ENCODE results near the gene ICAM5.
A peak's percentile ranks its signal among the peaks of the same experiment; 100 is the strongest.
"Not testable (repeated sequence)": the region's sequence is repeated elsewhere in the genome, so short reads cannot be mapped to it uniquely, and the experiment has no call there.

The ICAM5 gene, protein sequence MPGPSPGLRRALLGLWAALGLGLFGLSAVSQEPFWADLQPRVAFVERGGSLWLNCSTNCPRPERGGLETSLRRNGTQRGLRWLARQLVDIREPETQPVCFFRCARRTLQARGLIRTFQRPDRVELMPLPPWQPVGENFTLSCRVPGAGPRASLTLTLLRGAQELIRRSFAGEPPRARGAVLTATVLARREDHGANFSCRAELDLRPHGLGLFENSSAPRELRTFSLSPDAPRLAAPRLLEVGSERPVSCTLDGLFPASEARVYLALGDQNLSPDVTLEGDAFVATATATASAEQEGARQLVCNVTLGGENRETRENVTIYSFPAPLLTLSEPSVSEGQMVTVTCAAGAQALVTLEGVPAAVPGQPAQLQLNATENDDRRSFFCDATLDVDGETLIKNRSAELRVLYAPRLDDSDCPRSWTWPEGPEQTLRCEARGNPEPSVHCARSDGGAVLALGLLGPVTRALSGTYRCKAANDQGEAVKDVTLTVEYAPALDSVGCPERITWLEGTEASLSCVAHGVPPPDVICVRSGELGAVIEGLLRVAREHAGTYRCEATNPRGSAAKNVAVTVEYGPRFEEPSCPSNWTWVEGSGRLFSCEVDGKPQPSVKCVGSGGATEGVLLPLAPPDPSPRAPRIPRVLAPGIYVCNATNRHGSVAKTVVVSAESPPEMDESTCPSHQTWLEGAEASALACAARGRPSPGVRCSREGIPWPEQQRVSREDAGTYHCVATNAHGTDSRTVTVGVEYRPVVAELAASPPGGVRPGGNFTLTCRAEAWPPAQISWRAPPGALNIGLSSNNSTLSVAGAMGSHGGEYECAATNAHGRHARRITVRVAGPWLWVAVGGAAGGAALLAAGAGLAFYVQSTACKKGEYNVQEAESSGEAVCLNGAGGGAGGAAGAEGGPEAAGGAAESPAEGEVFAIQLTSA

DNA sequence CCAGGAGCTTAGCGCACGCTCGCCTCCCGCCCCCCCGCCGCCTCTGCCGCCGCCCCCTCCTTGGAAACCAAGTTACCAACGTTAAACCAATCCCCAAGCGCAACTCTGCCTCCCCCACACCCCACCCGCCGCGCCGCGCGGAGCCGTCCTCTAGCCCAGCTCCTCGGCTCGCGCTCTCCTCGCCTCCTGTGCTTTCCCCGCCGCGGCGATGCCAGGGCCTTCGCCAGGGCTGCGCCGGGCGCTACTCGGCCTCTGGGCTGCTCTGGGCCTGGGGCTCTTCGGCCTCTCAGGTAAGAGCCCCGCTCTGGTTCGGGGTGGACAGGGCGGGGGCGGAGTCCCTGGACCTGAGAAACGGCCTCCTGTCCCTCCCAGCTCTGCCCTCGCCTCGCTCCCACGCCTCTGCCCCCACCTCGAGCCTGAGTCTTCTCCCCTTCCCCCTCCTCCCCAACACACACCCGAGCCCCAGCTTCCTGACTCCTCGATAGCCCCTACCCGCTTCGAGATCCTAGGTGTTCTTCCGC, at the start of gene ICAM5:
ICAM5 (plus strand) TSS at position 117 of the 521 bp plus-strand sequence; CDS start at position 209, 92 bp downstream.
- DNase-seq, result no peak

DNA sequence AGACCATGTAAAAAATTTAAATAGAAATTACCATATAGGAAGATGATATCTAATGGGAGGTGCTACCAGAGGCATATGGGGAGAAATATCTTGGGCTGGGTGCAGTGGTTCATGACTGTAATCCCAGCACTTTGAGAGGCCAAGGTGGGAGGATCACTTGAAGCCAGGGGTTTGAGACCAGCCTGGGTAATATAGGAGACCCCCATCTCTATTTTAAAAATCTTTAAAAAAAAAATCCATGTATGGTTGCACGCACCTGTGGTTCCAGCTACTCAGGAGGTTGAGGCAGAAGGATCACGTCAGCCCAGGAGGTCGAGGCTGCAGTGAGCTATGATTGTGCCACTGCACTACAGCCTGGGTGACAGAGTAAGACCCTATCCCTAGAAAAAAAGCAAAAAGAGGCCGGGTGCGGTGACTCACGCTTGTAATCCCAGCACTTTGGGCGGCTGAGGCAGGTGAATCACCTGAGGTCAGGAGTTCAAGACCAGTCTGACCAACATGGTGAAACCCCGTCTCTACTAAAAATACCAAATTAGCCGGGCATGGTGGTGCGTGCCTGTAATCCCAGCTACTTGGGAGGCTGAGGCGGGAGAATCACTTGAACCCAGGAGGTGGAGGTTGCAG, 47.8 kb upstream of the ICAM5 start:
- DNase-seq, result not testable (repeated sequence)

DNA sequence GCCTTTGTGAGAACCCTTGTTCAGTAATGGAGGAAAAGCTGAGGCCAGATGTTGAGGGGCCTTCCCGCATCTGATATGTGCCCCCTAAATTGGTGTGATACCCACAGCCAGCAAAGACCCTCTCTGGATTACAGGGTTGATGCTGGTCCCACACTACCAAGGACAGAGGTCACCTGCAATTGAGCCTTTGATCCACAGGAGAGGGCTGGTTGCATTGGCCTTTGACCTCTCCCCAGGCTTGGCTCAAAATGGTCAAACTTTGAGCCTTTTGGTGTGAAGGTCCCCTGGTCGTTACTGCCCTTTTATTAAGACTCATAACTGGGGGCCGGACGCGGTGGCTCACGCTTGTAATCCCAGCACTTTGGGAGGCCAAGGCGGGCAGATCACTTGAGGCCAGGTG, 46.1 kb upstream of the ICAM5 start:
- DNase-seq, result no peak

DNA sequence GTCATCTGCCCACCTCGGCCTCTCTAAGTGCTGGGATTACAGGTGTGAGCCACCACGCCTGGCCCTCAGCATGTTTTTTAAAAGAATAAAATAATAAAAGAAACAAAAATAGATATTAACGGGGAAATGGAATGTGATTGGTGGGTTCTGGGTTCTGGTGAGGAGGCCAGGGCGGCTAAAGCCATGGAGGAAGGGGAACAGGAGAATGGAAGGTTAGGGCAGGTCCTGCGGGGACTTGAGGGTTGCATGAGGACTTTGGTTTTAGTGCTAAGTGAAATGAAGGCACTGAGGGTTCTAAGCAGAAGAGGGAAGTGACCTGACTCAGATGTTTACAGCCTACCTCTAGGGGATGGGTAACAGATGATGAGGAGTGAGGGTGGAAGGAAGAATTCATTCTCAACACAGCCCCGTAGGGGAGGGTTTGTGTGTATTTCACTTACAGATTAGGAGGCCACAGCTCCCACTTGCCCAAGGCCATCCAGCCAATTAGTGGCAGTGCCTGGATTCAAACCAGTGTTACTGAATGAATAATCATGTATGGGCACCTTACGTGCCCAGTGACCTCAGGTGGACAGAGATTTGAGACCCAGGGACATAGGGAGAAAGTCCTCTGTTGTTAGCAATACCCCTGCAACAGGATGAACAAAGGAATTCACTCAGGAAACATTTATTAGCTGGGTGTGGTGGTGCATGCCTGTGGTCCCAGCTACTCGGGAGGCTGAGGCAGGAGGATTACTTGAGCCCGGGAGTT, 44.4 kb upstream of the ICAM5 start:
- DNase-seq, result no peak

DNA sequence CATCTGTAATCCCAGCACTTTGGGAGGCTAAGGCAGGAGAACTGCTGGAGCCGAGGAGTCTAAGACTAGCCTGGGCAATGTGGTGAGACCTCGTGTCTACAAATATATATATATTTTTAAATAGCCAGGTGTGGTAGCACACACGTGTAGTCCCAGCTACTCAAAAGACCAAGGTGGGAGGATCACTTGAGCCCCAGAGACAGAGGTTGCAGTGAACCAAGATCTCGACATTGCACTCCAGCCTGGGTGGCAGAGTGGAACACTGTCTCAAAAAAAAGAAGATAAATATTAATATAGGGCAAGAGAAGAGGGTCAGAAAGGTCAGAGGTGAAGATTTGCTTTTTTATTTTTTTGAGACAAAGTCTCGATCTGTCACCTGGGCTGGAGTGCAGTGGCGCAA, 43.2 kb upstream of the ICAM5 start:
- DNase-seq, result no peak

DNA sequence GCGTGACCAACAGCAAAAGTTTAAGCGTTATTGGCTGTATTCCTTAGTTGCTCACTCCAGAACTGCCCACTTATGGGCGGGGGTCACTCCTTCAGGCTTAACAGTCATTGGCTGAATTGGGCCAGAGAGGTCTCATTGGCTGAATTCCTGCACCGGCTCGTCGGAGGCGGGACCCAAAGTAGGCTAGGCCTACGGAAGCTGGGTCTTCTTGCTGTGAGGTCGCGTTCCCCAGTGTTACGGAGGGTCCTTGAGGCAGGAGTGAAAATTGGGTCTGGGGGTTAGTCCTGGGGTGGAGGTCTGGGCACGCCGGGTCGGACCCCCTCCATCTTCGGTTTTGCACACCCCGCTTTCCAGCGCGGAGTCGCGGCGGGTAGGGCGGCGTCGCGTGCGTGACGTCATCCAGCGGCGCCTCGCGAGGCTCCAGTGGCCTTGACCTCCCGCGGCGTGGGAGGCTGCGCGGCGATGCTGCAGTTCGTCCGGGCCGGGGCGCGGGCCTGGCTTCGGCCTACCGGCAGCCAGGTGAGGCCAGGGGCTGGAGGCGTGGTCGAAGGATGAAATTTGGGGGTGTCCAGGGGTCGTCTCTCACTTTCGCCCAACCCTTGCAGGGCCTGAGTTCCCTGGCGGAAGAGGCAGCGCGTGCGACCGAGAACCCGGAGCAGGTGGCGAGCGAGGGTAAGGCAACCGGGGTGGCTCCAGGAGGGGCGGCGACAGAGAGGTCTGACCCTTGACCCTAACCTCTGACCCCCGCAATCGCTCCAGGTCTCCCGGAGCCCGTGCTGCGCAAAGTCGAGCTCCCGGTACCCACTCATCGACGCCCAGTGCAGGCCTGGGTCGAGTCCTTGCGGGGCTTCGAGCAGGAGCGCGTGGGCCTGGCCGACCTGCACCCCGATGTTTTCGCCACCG, 37.7 kb upstream of the ICAM5 start, which contains the start of gene MRPL4:
MRPL4 (plus strand) TSS at position 423 of the 903 bp plus-strand sequence; CDS start at position 463, 40 bp downstream.
- DNase-seq, result peak; percentile 87 to 93

DNA sequence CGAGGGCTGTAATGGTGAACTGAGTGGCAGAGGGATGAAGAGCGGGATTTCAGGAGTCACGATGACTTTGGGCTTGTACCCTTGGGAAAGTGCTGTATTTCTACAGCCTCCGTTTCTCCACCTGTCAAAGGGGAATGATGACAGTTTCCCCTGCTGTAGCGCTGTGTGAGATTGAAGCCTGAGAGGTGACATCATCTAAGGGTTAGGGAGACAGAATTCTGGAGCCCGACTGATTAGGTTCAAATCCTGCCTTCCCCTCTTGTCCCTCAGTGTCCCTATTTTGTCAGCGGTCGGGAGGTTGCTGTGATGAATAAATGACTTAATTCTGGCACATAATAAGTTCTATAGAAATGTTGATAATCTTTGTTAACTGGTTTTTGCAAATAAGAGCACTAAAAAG, 37.0 kb upstream of the ICAM5 start:
- DNase-seq, result no peak

DNA sequence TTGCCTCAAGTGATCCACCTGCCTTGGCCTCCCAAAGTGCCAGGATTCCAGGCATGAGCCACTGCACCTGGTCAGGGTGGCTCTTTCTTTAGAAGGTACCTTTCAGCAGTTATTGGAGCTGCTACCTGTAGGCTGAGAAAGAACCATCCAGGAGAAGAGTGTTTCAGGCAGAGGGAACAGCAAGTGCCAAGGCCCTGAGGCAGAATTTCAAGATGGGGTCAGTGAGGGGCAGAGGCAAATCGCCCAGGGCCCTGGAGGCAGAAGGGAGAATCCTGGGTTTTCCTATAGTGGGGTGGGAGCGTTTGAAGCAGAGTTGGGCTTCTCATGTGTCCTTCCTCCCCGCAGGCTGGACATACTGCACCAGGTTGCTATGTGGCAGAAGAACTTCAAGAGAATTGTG, 35.5 kb upstream of the ICAM5 start:
- no peak for DNase-seq

DNA sequence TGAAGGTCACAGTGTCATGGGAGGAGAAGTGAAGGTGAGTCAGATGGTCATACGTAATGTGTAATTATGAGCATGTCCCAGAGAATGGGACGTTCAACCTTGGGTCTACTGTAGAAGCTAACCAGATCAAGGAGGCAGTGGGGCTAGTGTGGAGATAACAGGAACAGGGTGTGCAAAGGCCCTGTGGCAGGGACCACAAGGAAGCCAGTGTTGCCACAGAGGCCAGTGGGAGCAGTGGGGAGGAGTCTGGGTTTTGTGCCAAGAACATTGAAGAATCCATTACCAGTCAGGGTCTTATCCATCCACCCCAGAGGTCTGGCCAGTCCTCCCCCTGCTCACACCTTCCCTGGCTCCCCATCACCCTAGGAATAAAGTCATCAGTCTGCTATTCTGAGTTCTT, 34.4 kb upstream of the ICAM5 start:
- no peak for DNase-seq

DNA sequence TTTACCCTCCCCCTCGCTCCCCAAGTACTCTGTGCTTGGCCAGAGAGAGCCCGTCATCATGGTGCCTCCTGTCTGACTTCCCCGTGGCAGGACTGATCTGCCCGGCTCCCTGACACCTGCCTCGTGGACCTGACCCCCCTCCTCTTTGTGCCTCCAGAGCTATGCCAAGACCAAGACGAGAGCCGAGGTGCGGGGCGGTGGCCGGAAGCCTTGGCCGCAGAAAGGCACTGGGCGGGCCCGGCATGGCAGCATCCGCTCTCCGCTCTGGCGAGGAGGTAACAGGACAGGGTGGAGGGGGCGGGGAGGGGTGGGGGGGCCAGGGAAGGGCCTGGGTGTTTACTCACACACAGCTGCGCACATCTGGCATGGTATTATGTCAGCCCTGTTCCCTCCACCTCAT, 33.2 kb upstream of the ICAM5 start:
- DNase-seq, result no peak

DNA sequence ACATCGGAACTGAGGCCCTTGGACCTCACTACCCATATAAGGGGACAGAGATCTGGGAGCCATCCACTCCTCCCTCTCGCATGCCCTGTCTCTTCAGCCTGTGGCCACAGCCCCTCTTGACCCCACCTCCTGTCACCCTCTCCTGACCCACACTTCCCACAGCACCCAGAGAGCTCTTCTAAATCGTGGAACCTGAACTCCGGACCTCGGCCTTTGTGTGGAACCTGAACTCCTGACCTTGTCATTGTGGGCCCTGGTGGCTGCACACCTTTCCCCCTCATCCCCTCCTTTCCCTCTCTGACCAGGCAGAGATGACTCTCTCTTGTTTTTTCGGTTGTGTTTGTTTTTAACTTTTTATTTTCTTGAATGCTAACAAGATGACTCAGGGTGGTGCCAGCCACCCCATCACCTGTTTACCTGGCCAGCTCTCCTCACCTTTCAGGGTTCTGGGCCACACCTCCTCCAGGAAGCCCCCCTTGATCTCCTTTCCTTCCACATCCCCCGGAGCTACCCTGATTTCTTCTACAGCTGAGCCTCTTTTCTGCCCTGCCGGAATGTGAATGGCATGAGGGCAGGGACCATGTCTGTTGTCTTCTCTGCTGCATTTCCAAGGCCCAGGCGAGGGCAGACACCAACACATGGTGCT, 32.7 kb upstream of the ICAM5 start:
- DNase-seq, result no peak

DNA sequence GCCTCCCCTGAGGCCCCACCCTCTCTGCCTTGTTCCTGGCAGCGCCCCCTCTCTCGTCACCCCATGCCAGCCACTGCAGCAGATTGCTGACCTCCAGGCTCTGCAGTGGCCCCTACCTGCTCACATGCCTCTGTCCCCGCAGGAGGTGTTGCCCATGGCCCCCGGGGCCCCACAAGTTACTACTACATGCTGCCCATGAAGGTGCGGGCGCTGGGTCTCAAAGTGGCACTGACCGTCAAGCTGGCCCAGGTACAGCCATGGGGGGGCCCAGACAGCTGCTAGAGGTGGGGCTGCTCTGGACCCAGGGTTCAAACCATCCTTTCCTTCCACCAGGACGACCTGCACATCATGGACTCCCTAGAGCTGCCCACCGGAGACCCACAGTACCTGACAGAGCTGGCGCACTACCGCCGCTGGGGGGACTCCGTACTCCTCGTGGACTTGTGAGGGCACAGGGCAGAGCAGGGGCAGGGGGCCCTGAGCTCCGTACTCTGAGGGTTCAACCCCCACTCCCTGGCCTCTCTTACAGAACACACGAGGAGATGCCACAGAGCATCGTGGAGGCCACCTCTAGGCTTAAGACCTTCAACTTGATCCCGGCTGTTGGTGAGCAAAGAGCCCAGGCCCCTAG, 31.6 kb upstream of the ICAM5 start:
- no peak for DNase-seq

DNA sequence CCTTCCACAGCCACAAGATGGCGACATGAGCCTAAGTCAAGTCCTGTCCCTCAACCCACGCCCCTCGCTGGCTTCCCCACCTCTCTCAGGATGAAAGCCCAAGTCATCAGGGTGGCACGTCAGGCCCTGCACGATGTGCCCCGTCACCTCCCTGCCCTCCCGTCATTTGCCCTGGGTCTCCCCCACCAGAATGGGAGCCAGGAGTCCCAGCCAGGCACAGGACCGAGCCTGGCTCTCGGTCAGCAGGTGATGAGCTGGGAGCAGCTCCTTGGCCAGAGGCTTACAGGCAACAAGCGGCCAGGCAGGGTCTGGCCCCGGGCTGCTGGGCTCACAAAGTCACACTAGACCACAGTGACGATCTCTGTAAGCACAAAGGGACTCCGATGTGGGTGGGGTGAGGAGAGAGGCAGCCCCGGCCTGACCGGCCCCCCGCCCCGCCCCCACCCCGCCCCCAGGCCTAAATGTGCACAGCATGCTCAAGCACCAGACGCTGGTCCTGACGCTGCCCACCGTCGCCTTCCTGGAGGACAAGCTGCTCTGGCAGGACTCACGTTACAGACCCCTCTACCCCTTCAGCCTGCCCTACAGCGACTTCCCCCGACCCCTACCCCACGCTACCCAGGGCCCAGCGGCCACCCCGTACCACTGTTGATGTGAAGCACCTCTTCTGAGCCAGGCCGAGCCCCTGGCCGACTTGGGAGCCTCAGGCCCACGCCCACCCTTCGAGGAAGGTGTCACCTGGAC, 30.4 kb upstream of the ICAM5 start:
- peak; percentile 92 to 95 for DNase-seq

DNA sequence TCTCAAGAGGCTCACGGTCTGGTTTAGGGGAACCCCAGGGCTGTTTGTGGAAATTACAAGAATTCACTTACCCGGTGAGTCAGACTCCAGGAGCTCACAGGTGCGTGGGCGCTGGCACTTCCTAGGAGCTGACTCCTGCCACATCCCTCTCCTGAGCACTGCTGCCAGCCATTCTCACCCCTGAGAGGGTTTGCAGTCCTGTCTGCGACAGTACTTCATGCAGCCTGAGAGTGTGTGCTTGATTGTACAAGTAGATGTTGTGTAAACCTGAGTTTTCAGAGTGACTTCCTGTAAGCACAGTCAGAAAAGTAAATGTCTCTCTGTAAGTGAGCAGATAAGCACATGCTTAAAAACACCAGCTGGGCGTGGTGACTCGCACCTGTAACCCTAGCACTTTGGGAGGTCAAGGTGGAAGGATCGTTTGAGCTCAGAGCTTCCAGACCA, 29.6 kb upstream of the ICAM5 start:
- peak; percentile 60 to 62 for DNase-seq

DNA sequence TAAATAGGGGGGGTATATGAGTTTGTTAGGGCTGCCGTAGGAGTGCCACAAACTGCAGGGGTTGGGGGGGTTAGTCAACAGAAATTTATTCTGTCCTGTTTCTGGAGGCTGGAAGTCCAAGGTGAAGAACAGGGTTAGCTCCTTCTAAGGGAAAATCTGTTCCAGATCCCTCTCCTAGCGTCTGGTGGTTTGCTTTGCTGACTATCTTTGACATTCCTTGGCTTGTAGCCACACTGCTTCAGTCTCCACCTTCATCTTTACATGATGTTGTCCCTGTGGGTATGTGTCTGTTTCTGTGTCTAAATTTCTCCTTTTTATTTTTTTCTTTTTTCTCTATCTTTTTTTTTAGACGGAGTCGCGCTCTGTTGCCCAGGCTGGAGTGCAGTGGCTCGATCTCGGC, 27.0 kb upstream of the ICAM5 start:
- no peak for DNase-seq

DNA sequence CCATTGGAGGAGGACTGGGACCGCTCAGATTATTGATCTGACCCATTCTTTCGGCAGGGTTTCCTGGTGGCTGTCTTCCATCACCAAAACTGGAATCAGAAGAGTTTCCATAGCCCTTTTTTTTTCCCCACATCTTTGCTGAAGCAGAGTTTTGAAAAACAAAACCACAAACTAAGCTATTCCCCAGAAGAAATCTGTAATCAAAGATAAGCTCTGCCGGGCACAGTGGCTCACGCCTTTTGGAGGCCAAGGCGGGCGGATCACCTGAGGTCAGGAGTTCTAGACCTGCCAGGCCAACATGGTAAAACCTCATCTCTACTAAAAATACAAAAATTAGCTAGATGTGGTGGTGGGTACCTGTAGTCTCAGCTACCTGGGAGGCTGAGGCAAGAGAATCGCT, 23.0 kb upstream of the ICAM5 start:
- DNase-seq, result no peak

DNA sequence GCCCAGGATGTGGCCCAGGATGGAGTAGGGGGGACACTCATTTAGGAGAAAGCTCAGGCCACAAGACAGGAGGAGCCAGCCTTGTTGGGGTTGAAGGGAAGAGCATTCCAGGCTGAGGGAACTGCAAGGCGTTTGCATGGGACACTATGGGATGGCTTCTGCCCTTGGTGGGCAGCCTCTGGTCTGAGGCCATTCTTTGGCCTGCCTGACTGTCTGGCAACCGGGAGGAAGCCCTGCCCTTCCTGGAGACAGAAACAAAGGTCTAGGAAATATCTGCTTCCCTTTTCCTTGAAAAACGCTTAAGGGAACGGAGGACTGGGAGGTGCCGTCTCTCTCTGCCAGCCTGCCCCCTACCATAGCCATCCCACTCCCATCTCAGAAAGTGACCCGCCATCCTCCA, 21.7 kb upstream of the ICAM5 start:
- DNase-seq, result no peak

DNA sequence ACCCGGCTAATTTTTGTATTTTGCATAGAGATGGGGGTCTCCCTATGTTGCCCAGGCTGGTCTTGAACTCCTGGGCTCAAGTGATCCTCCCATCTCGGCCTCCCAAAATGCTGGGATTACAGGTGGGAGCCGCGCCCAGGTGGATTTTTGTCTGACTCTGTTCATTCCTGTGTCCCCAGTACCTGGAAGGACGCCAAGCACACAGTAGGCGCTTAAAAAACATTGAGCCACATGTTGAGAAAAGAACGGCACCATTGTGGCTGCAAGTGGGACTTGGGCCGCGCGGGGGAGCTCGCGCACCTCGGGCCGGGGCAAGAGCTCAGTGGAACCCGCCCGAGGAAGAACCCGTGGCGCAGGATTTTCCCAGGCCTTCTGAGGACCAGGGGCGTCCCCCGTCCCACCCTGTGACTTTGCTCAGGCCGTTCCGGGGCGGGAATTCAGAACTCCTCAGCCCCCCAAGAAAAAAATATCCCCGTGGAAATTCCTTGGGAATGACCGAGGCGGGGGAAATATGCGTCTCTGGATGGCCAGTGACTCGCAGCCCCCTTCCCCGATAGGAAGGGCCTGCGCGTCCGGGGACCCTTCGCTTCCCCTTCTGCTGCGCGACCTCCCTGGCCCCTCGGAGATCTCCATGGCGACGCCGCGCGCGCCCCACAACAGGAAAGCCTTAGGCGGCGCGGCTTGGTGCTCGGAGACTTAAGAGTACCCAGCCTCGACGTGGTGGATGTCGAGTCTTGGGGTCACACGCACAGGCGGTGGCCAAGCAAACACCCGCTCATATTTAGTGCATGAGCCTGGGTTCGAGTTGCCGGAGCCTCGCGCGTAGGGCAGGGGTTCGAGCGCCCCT, 20.2 kb upstream of the ICAM5 start:
- peak; percentile 91 to 92 for DNase-seq

Data from stimulated activated CD4-positive, alpha-beta T cell treated with anti-CD3 and anti-CD28 coated beads, Interleukin-2, amount 100 ng/mL, for 48 hours (primary cell).